H1 (cell line): ENCODE results near the gene MTF1. TPM values are rescaled to one million over a fixed set of nuclear protein-coding genes. Genes with fewer than 3 reads are reported as not detected.

Experiments used
- CTCF ChIA-PET: fragments of 300-600 bp; sonication (Branson Sonifier 250); formaldehyde crosslinking; loops from one replicate; lab custom pipeline; 2021; ENCODE audit not compliant: partially characterized antibody; lab: Charles Lee
- POLR2A ChIA-PET: fragments of 300-600 bp; sonication (Branson Sonifier 250); formaldehyde crosslinking; loops from one replicate; lab custom pipeline; 2021; ENCODE audit warnings: inconsistent platforms; ENCODE audit not compliant: partially characterized antibody; lab: Charles Lee
- DNase-seq, 2 experiments: peaks; one replicate each; pipeline versions ENCODE4 v3.0.0 to v3.0.0-alpha.2; 2010 to 2022; ENCODE audit warnings: low spot score in 2 of 2, low read depth in 1 of 2, mixed read lengths in 1 of 2
- FAIRE-seq: peaks from 2 replicates; lab custom pipeline; 2011; peaks lifted over from hg19 to GRCh38; lab: Jason Lieb, UNC
- H2AFZ ChIP-seq: 2 replicates; pipeline ENCODE4 v1.8.1; 2012; ENCODE audit warnings: low read length, inconsistent platforms
- H2AK5ac ChIP-seq: 2 replicates; pipeline ENCODE4 v1.6.1; 2013; ENCODE audit warnings: low read depth, low read length
- H2BK120ac ChIP-seq: replicated peaks from 2 replicates; pipeline ENCODE3; 2013; ENCODE audit warnings: low read depth, low read length, inconsistent platforms
- H2BK12ac ChIP-seq: 2 replicates; pipeline ENCODE4 v1.6.1; 2013; ENCODE audit warnings: low read depth, low read length
- H2BK15ac ChIP-seq: 2 replicates; pipeline ENCODE4 v1.6.1; 2013; ENCODE audit warnings: low read length
- H2BK20ac ChIP-seq: 2 replicates; pipeline ENCODE4 v1.6.1; 2013; ENCODE audit warnings: low read length
- H2BK5ac ChIP-seq: 2 replicates; pipeline ENCODE4 v1.6.1; 2013; ENCODE audit warnings: low read depth, low read length
- H3K14ac ChIP-seq: 2 replicates; pipeline ENCODE4 v1.6.1; 2013; ENCODE audit warnings: inconsistent platforms; ENCODE audit not compliant: insufficient read length
- H3K18ac ChIP-seq: 2 replicates; pipeline ENCODE4 v1.6.1; 2013; ENCODE audit warnings: low read length; ENCODE audit errors: extremely low read depth
- H3K23ac ChIP-seq: 2 replicates; pipeline ENCODE4 v1.6.1; 2013; ENCODE audit warnings: inconsistent platforms; ENCODE audit not compliant: insufficient read length
- H3K23me2 ChIP-seq: 2 replicates; pipeline ENCODE4 v1.6.1; 2013; ENCODE audit warnings: low read depth, low read length
- H3K27ac ChIP-seq: 2 replicates; pipeline ENCODE4 v1.6.1; 2011; ENCODE audit warnings: low read depth, low read length, inconsistent platforms
- H3K27me3 ChIP-seq, 4 experiments: replicated peaks in 1 of 4; 1 replicate in 1 of 4; 2 replicates in 3 of 4; pipeline versions ENCODE4 v1.6.1 to v1.8.1; 2011 to 2013; ENCODE audit warnings: low read length in 3 of 4, mild to moderate bottlenecking in 3 of 4, inconsistent platforms in 2 of 4, mixed read lengths in 2 of 4, moderate library complexity in 1 of 4; ENCODE audit not compliant: control insufficient read depth in 3 of 4, insufficient read depth in 3 of 4; ENCODE audit errors: extremely low read depth in 1 of 4
- H3K36me3 ChIP-seq, 4 experiments: 2 replicates each; pipeline versions ENCODE4 v1.6.1 to v1.8.1; 2011 to 2013; ENCODE audit warnings: mild to moderate bottlenecking in 4 of 4, low read length in 3 of 4, moderate library complexity in 2 of 4, control low read depth in 1 of 4, inconsistent platforms in 1 of 4; ENCODE audit not compliant: insufficient read depth in 4 of 4, control insufficient read depth in 2 of 4
- H3K4ac ChIP-seq: replicated peaks from 2 replicates; pipeline ENCODE3; 2013; ENCODE audit warnings: low read length, low read depth, mixed read lengths, inconsistent platforms; ENCODE audit not compliant: insufficient read length
- H3K4me1 ChIP-seq, 4 experiments: replicated peaks in 1 of 4; 1 replicate in 1 of 4; 2 replicates in 3 of 4; pipeline versions ENCODE4 v1.6.1 to v1.8.1; 2011 to 2013; ENCODE audit warnings: low read length in 3 of 4, inconsistent platforms in 2 of 4, mixed read lengths in 1 of 4; ENCODE audit not compliant: insufficient read depth in 4 of 4, control insufficient read depth in 3 of 4
- H3K4me2 ChIP-seq, 2 experiments: 2 replicates each; pipeline versions ENCODE4 v1.6.1 to v1.8.1; 2011 to 2013; ENCODE audit warnings: low read depth in 2 of 2, low read length in 2 of 2, control low read depth in 1 of 2, inconsistent platforms in 1 of 2, mild to moderate bottlenecking in 1 of 2; ENCODE audit not compliant: insufficient read depth in 1 of 2
- H3K4me3 ChIP-seq, 4 experiments: fragments of 200-600, 300-600 bp in 1 of 4; sonication (generic), shearing (Covaris generic), sonication (Bioruptor Twin) in 1 of 4; 2 replicates each; pipeline versions ENCODE4 v1.5.1 to v1.8.1; 2011 to 2016; ENCODE audit warnings: low read length in 4 of 4, low read depth in 3 of 4, control low read depth in 2 of 4, inconsistent platforms in 2 of 4, mild to moderate bottlenecking in 2 of 4, mixed read lengths in 1 of 4, moderate library complexity in 1 of 4; ENCODE audit not compliant: insufficient read depth in 2 of 4; ENCODE audit errors: extremely low read depth in 1 of 4
- H3K56ac ChIP-seq: replicated peaks from 2 replicates; pipeline ENCODE3; 2013; ENCODE audit warnings: low read depth, mild to moderate bottlenecking, mixed read lengths, low read length, inconsistent platforms; ENCODE audit not compliant: insufficient read length
- H3K79me1 ChIP-seq: 2 replicates; pipeline ENCODE4 v1.6.1; 2013; ENCODE audit warnings: low read depth, low read length, control low read depth
- H3K79me2 ChIP-seq, 2 experiments: 2 replicates each; pipeline versions ENCODE4 v1.6.1 to v1.8.1; 2012 to 2013; ENCODE audit warnings: low read length in 2 of 2, mild to moderate bottlenecking in 2 of 2, inconsistent platforms in 1 of 2; ENCODE audit not compliant: insufficient read depth in 2 of 2, control insufficient read depth in 1 of 2
- H3K9ac ChIP-seq, 4 experiments: replicated peaks in 1 of 4; 1 replicate in 1 of 4; 2 replicates in 3 of 4; pipeline versions ENCODE4 v1.6.1 to v1.8.1; 2011 to 2013; ENCODE audit warnings: low read depth in 3 of 4, low read length in 3 of 4, control low read depth in 2 of 4, mild to moderate bottlenecking in 2 of 4, moderate library complexity in 2 of 4, inconsistent platforms in 1 of 4; ENCODE audit errors: extremely low read depth in 1 of 4
- H3K9me3 ChIP-seq, 2 experiments: 2 replicates each; pipeline versions ENCODE4 v1.6.1 to v1.8.1; 2012 to 2013; ENCODE audit warnings: mild to moderate bottlenecking in 2 of 2, moderate library complexity in 2 of 2, control low read depth in 1 of 2, inconsistent platforms in 1 of 2, low read depth in 1 of 2, low read length in 1 of 2, mixed read lengths in 1 of 2; ENCODE audit not compliant: insufficient read depth in 2 of 2
- H4K20me1 ChIP-seq, 2 experiments: replicated peaks in 1 of 2; 2 replicates each; pipeline versions ENCODE3 to v1.8.1; 2011 to 2013; ENCODE audit warnings: inconsistent platforms in 2 of 2, low read length in 2 of 2, mild to moderate bottlenecking in 1 of 2; ENCODE audit not compliant: insufficient read depth in 2 of 2, control insufficient read depth in 1 of 2
- H4K5ac ChIP-seq: 2 replicates; pipeline ENCODE4 v1.6.1; 2013; ENCODE audit warnings: low read length, low read depth, mixed read lengths, inconsistent platforms; ENCODE audit not compliant: insufficient read length
- H4K8ac ChIP-seq: 2 replicates; pipeline ENCODE4 v1.8.0; 2013; ENCODE audit warnings: mild to moderate bottlenecking, moderate library complexity, low read length, inconsistent platforms; ENCODE audit not compliant: insufficient read depth; ENCODE audit errors: extremely low read depth
- H4K91ac ChIP-seq: replicated peaks from 2 replicates; pipeline ENCODE3; 2013; ENCODE audit warnings: low read length, mixed read lengths, inconsistent platforms; ENCODE audit not compliant: insufficient read length
- TBP ChIP-seq: IDR thresholded peaks from 2 replicates; pipeline ENCODE4 v1.6.1; 2011; ENCODE audit warnings: low read depth, low read length, improper control_type of control experiment
- polyA plus RNA-seq, 7 experiments: library from polyadenylated mRNA; depleted of rRNA in 3 of 7; stranded (reverse) in 5 of 7; unstranded in 2 of 7; fragments of >200 nt in 5 of 7; fragments of 200-250 nt in 2 of 7; gene quantifications; 1 replicate in 5 of 7; 2 replicates in 1 of 7; 4 replicates in 1 of 7; pipeline versions ENCODE4 v1.2.1 to v1.2.3, GENCODE V29; 2011 to 2013; ENCODE audit warnings: missing spikeins in 2 of 7, mixed read lengths in 2 of 7
- total RNA-seq: library from RNA; stranded (reverse); fragmentation: NEBNext Ultra II Directional; extraction: Animal tissue kit (Norgen Biotek cat#: 25700); gene quantifications from 2 replicates; pipeline ENCODE4 v1.2.1, GENCODE V29; 2021

Gene MTF1
- total and polyA plus RNA-seq, 2 of the 8 experiments (the other 6 are each of a cell fraction or from before 2014, with no cell fraction given): 4.0 to 15.5 TPM

- no peaks in the 10 kb centered on the region for H3K23me2 ChIP-seq
- ChIA-PET POLR2A (interaction anchor here (0.7 to 1.3 kb wide), 3 partner anchors 23 to 46 kb away, joined by 3 to 4 read pairs (median 3); partner anchors contain the start of gene C1orf122), CTCF (interaction anchor here (0.5 kb wide), 1 partner anchor 683 kb away, joined by 3 read pairs; no protein-coding TSS in a partner anchor)
- no peak overlapping the region for H3K23ac ChIP-seq
- no peak overlapping the region for H3K4me2 ChIP-seq
- H2AK5ac ChIP-seq: no peak overlapping the region
- no peak overlapping the region for H3K4ac ChIP-seq
- H3K56ac ChIP-seq: no peak overlapping the region
- no peaks in the 10 kb centered on the region for H3K27me3 ChIP-seq
- H3K27ac ChIP-seq: no peak overlapping the region
- H2AFZ ChIP-seq: no peak overlapping the region
- no peaks in the 10 kb centered on the region for H3K9me3 ChIP-seq
- H4K20me1 ChIP-seq: peaks cover 0 to 7% of the 10 kb centered on the region in 2 experiments
- FAIRE-seq (no peak), DNase-seq (no peak)
- H3K14ac ChIP-seq: no peak overlapping the region
- H4K5ac ChIP-seq: no peak overlapping the region
- H2BK15ac ChIP-seq: no peak overlapping the region
- no peak overlapping the region for H2BK120ac ChIP-seq
- H3K18ac ChIP-seq: no peak overlapping the region
- no peak overlapping the region for H4K91ac ChIP-seq
- H4K8ac ChIP-seq: no peak overlapping the region
- no peak overlapping the region for H2BK20ac ChIP-seq
- H3K79me2 ChIP-seq: peaks cover 0 to 45% of the 10 kb centered on the region in 2 experiments; a peak in 2 of 4 replicates
- no peak overlapping the region for H2BK5ac ChIP-seq
- H3K79me1 ChIP-seq: 0 out of 2 replicates have a peak, but pooled peaks cover 5% of the 10 kb centered on the region
- H2BK12ac ChIP-seq: no peak overlapping the region
- H3K4me3 ChIP-seq: no peak overlapping the region
- peaks cover 5 to 11% (median 8%) of the 10 kb centered on the region in 4 experiments; a peak in 6 of 8 replicates for H3K36me3 ChIP-seq
- H3K9ac ChIP-seq: no peak overlapping the region
- no peaks in the 10 kb centered on the region for H3K4me1 ChIP-seq
- no peak for TF ChIP-seq TBP
- TF ChIP-seq, all 59 proteins: peak for 0
Measured at GRCh38 chr1:37853157-37853556, 6.2 kb downstream of the MTF1 start.
